K562 (cell line): ENCODE measurements around the gene EIF5A2. TPM values are rescaled to one million over a fixed set of nuclear protein-coding genes. Genes with fewer than 3 reads are reported as not detected.

ENCODE experiments used
- ADNP ChIP-seq: fragments of 200-800 bp; sonication (Bioruptor generic); IDR thresholded peaks from 2 replicates; pipeline ENCODE4 v1.6.1; 2016; ENCODE audit warnings: missing genetic modification characterization, missing compliant biosample characterization
- ATF6 ChIP-seq: sonication (generic); formaldehyde crosslinking; IDR thresholded peaks from 2 replicates; pipeline ENCODE4 v1.4.0; 2020; ENCODE audit warnings: mild to moderate bottlenecking, missing genetic modification reagents
- CHCHD3 ChIP-seq: fragments of 250-450 bp; sonication (Bioruptor Pico); IDR thresholded peaks from 2 replicates; pipeline ENCODE4 v2.1.2; 2022; ENCODE audit warnings: mild to moderate bottlenecking
- CTBP1 ChIP-seq: fragments of 450-650 bp; IDR thresholded peaks from 2 replicates; pipeline ENCODE4 v1.6.1; 2016; ENCODE audit warnings: borderline replicate concordance
- CTCF ChIP-seq, 3 experiments: IDR thresholded peaks in 2 of 3; conservative IDR thresholded peaks in 1 of 3; 2 replicates each; pipeline ENCODE4 v1.5.1; 2011 to 2012; ENCODE audit warnings: low read length in 3 of 3, mild to moderate bottlenecking in 3 of 3, control low read depth in 2 of 3, improper control_type of control experiment in 1 of 3, inconsistent platforms in 1 of 3, low read depth in 1 of 3, mixed read lengths in 1 of 3, moderate library complexity in 1 of 3; ENCODE audit not compliant: insufficient read depth in 2 of 3
- CTCFL ChIP-seq: IDR thresholded peaks from 2 replicates; pipeline ENCODE4 v1.6.1; 2011; ENCODE audit warnings: borderline replicate concordance, low read depth, mild to moderate bottlenecking, moderate library complexity, low read length; ENCODE audit not compliant: insufficient read depth, poor library complexity, severe bottlenecking
- E2F6 ChIP-seq, 2 experiments: IDR thresholded peaks; 2 replicates each; pipeline ENCODE4 v1.6.1; 2011; ENCODE audit warnings: borderline replicate concordance in 1 of 2, control low read depth in 1 of 2, low read depth in 1 of 2, low read length in 1 of 2, mild to moderate bottlenecking in 1 of 2, mixed read lengths in 1 of 2, moderate library complexity in 1 of 2; ENCODE audit not compliant: insufficient read depth in 1 of 2, insufficient read length in 1 of 2, poor library complexity in 1 of 2, severe bottlenecking in 1 of 2; ENCODE audit errors: extremely low read depth in 1 of 2
- ELF1 ChIP-seq: fragments of 200-800 bp; sonication (Bioruptor generic); IDR thresholded peaks from 2 replicates; pipeline ENCODE4 v1.6.1; 2016; ENCODE audit warnings: missing genetic modification characterization, missing compliant biosample characterization
- GATAD2B ChIP-seq: fragments of 450-650 bp; IDR thresholded peaks from 2 replicates; pipeline ENCODE4 v1.6.1; 2017; ENCODE audit warnings: mild to moderate bottlenecking, borderline replicate concordance
- GTF2E2 ChIP-seq: fragments of 200-800 bp; sonication (Bioruptor generic); IDR thresholded peaks from 2 replicates; pipeline ENCODE4 v1.6.1; 2016; ENCODE audit warnings: missing genetic modification characterization, missing compliant biosample characterization
- SREBF1 ChIP-seq: fragments of 150-350 bp; IDR thresholded peaks from 2 replicates; pipeline ENCODE4 v1.6.1; 2014; ENCODE audit warnings: antibody characterized with exemption, low read depth, low read length, borderline replicate concordance
- ZC3H11A ChIP-seq: IDR thresholded peaks from 2 replicates; pipeline ENCODE4 v1.6.1; 2012; ENCODE audit warnings: low read depth, low read length, improper control_type of control experiment
- ZNF253 ChIP-seq: fragments of 250-450 bp; sonication (Bioruptor Pico); conservative IDR thresholded peaks from 2 replicates; pipeline ENCODE4 v1.6.1; 2021; ENCODE audit warnings: mild to moderate bottlenecking
- ZNF280B ChIP-seq: fragments of 250-450 bp; sonication (Bioruptor Pico); IDR thresholded peaks from 2 replicates; pipeline ENCODE4 v1.5.1; 2021; ENCODE audit warnings: mild to moderate bottlenecking
- ZNF644 ChIP-seq: fragments of 200-800 bp; sonication (Bioruptor generic); IDR thresholded peaks from 2 replicates; pipeline ENCODE4 v1.6.1; 2016; ENCODE audit warnings: low read depth, missing genetic modification characterization, missing compliant biosample characterization
- polyA plus RNA-seq, 8 experiments: library from polyadenylated mRNA; depleted of rRNA in 4 of 8; stranded (reverse) in 5 of 8; unstranded in 3 of 8; fragments of >200 nt; fragmentation: Nextera tagmentation in 2 of 8; fragmentation: Illumina TruSeq in 1 of 8; extraction: Ambion mirVana in 2 of 8; extraction: Trizol in 1 of 8; gene quantifications; 2 replicates each; pipeline versions ENCODE4 v1.2.1 to v1.2.3, GENCODE V29; 2011 to 2014; ENCODE audit warnings: inconsistent platforms in 1 of 8, missing spikeins in 1 of 8
- total RNA-seq, 7 experiments: library from RNA; depleted of rRNA in 6 of 7; stranded (reverse); fragments of >200 nt in 6 of 7; fragmentation: Illumina TruSeq in 2 of 7; extraction: Trizol in 2 of 7; gene quantifications; 2 replicates each; pipeline versions ENCODE4 v1.2.1 to v1.2.3, GENCODE V29; 2011 to 2021; ENCODE audit warnings: low replicate concordance in 1 of 7

EIF5A2 gene
- total and polyA plus RNA-seq, 9 of the 15 experiments (the other 6 are each of a cell fraction or from before 2014, with no cell fraction given), result 3.9 to 18.3 (median 15.9) TPM

- no peak; the same call in 1 of the 2 replicates for TF ChIP-seq SREBF1
- no peak for TF ChIP-seq ZNF280B (CRISPR knock-in tag)
- TF ChIP-seq GATAD2B, result 0 out of 2 replicates have a peak, but pooled peaks have one; percentile 23
- TF ChIP-seq ZC3H11A, result no peak
- TF ChIP-seq ELF1 (tag), result peak; percentile 97
- TF ChIP-seq GTF2E2 (tag), result no peak
- peak; percentile 77; the same call in 1 of the 2 replicates for TF ChIP-seq CTBP1
- no peak for TF ChIP-seq ATF6 (CRISPR knock-in tag)
- TF ChIP-seq ZNF644, result no peak
- TF ChIP-seq E2F6 (IDR thresholded peaks at IDR 0.05; ENCODE audit: borderline replicate concordance in 1 of 2, extremely low read depth in 1 of 2, insufficient read depth in 1 of 2, insufficient read length in 1 of 2, low read depth in 1 of 2, low read length in 1 of 2, poor library complexity in 1 of 2, severe bottlenecking in 1 of 2), result peak; percentile 89 to 95
- TF ChIP-seq CTCFL, result peak; percentile 3
- no peak for TF ChIP-seq CHCHD3 (CRISPR knock-in tag)
- no peak for TF ChIP-seq ADNP
- TF ChIP-seq CTCF (IDR thresholded peaks at IDR 0.05 in 2 of 3, conservative IDR thresholded peaks at IDR 0.05 in 1 of 3; ENCODE audit: insufficient read depth in 2 of 3, low read depth in 1 of 3, low read length in 3 of 3), result no peak
- no peak for TF ChIP-seq ZNF253
Observed at GRCh38 chr3:170908235-170909116, at the start of gene EIF5A2 (continued).
